ENCODE data around the gene GPR157.
"Not testable (repeated sequence)": the region's sequence is repeated elsewhere in the genome, so short reads cannot be mapped to it uniquely, and the experiment has no call there.

Gene GPR157

GRCh38 chr1:9128166-9128519 is 759 bp downstream of the GPR157 start:
- POLR2A ChIA-PET = no interaction called here
- TF ChIP-seq, protein P1, sequence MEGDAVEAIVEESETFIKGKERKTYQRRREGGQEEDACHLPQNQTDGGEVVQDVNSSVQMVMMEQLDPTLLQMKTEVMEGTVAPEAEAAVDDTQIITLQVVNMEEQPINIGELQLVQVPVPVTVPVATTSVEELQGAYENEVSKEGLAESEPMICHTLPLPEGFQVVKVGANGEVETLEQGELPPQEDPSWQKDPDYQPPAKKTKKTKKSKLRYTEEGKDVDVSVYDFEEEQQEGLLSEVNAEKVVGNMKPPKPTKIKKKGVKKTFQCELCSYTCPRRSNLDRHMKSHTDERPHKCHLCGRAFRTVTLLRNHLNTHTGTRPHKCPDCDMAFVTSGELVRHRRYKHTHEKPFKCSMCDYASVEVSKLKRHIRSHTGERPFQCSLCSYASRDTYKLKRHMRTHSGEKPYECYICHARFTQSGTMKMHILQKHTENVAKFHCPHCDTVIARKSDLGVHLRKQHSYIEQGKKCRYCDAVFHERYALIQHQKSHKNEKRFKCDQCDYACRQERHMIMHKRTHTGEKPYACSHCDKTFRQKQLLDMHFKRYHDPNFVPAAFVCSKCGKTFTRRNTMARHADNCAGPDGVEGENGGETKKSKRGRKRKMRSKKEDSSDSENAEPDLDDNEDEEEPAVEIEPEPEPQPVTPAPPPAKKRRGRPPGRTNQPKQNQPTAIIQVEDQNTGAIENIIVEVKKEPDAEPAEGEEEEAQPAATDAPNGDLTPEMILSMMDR (IDR thresholded peaks at IDR 0.05; ENCODE audit: control extremely low read depth, extremely low read depth, low read depth, missing control alignments) = no peak
- CTCF ChIA-PET = interaction anchor here (1.1 to 5.1 kb wide), 4 partner anchors 14 to 35 kb away, joined by 3 to 48 read pairs (median 3); no protein-coding TSS in a partner anchor
- DNase-seq (ENCODE audit: extremely low spot score) = no peak

DNA sequence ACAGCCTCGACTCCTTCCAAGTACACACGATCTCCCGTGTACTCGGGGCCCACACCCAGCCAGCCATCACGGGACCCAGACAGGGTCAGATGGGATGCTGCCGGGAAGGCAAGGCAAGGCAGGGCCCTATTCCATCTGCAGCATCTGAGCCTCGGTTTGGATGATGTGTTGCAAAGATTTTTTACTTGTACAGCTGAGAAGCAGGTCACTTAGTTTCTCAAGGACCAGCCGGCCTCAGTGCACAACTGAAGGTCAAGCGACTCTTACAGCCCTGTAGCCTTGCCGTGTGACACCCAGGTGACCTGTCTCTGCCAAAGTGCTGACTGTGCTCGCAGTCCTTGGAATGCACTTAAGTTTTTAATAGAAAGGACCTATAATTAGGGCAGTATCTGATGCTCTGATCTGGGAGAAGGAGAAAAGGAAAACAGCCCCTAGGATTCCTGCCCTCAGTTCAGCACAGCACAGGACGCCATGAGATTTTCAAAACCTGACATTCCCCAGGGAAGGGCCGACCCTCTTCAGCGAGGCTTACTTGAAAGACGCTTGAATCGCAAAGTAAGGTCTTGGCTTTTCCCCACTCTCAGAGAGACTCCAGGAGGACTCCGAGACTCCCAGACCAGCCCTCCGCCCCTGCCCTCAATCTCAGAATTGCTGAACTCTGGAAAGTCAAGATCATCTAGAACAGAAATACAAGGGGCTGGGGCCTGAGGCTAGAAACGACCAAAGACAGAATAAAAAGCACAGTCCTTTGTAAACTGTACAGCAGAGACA is 1.3 kb downstream of the GPR157 start:
- no peak for DNase-seq (ENCODE audit: extremely low spot score)
- ChIA-PET POLR2A (interaction anchor here (0.5 kb wide), 1 partner anchor 38 kb away, joined by 3 read pairs; no protein-coding TSS in a partner anchor), CTCF (interaction anchor here (1.0 to 1.2 kb wide), 5 partner anchors 10 to 35 kb away, joined by 3 to 5 read pairs (median 3); no protein-coding TSS in a partner anchor)
- TF ChIP-seq, protein P1 (IDR thresholded peaks at IDR 0.05; ENCODE audit: control extremely low read depth, extremely low read depth, low read depth, missing control alignments) = no peak

DNA sequence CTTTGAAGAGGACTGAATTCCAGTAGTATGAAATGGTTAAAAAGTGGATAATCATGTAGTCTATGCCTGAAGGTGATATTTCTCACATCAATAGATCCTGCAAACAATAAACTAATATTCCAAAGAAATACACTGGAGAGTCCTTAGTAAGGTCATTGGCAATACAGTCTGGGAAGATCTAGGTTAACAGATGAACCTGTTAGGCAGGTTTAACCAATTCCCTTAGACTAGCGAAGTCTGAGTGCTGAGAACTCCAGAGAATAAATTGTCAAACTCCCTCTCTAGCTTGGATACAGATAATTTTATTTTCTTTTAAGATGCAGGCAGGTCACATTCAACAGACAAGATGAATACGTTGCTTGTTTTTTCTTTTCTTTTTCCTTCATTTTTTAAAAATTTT is 2.4 kb downstream of the GPR157 start:
- ChIA-PET POLR2A (interaction anchor here (0.7 kb wide), 1 partner anchor 24 kb away, joined by 4 read pairs; no protein-coding TSS in a partner anchor), CTCF (interaction anchor here (1.0 to 2.6 kb wide), 5 partner anchors 9 to 16 kb away, joined by 3 to 15 read pairs (median 5); no protein-coding TSS in a partner anchor)
- no peak for DNase-seq (ENCODE audit: extremely low spot score)
- TF ChIP-seq, protein P1 (IDR thresholded peaks at IDR 0.05; ENCODE audit: control extremely low read depth, extremely low read depth, low read depth, missing control alignments) = no peak

DNA sequence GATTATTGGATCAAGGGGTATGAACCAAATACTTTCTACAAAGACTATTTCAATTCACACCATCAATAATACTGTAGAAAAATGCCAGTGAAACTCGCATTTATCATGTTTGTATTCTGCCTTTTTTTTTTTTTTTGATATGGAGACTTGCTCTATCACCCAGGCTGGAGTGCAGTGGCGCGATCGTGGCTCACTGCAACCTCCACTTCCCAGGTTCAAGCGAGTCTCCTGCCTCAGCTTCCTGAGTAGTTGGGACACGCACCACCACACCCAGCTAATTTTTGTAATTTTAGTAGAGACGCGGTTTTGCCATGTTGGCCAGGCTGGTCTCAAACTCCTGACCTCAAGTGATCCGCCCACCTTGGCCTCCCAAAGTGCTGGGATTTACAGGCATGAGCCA is 3.1 kb downstream of the GPR157 start:
- ChIA-PET POLR2A (interaction anchor here (0.7 kb wide), 1 partner anchor 24 kb away, joined by 4 read pairs; no protein-coding TSS in a partner anchor), CTCF (interaction anchor here (0.7 to 2.6 kb wide), 9 partner anchors 8 to 214 kb away, joined by 3 to 15 read pairs (median 3); no protein-coding TSS in a partner anchor)
- DNase-seq (ENCODE audit: extremely low spot score) = not testable (repeated sequence)

DNA sequence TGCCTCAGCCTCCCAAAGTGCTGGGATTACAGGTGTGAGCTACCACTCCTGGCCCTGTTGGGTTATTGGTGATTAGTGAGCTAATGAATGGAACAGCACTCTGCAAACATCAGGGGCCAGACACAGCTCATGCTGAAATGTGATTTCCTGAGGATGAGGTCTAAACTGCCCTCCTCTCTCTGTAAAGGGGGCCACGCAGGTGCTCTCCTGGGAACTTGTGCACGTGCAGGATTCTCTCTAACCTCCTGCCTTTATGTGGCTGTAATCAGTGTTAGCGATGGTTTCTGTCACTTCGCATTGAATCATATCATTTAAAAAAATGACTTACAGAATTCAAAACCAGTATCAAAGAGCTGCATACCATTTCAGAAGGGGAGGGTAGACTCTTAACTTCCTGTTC is 3.6 kb downstream of the GPR157 start:
- ChIA-PET CTCF (interaction anchor here (0.7 to 2.6 kb wide), 9 partner anchors 9 to 214 kb away, joined by 3 to 15 read pairs (median 3); no protein-coding TSS in a partner anchor), POLR2A (no interaction called here)
- TF ChIP-seq, protein P1 (IDR thresholded peaks at IDR 0.05; ENCODE audit: control extremely low read depth, extremely low read depth, low read depth, missing control alignments) = no peak
- DNase-seq (ENCODE audit: extremely low spot score) = no peak

DNA sequence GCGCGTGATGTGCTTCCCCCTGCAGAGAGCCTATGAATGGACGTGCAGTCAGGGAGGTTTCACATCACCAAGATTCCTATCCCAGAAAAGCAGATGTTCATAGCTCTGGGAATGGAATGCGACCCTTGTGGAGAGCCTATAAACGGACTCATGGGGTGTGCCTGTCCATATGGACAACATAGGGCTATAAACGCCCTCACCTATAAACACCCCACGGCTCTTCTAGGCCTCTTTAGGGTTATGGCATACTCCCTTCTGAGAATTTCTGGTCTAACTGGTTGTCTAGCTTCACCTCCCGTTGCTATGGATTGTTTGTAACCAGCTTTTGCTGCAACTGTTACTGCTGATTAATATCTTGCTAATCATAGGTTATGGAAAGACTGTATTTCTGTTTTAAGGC is 4.5 kb downstream of the GPR157 start:
- CTCF ChIA-PET = interaction anchor here (1.5 to 2.6 kb wide), 4 partner anchors 10 to 19 kb away, joined by 3 to 15 read pairs (median 9); no protein-coding TSS in a partner anchor
- DNase-seq (ENCODE audit: extremely low spot score); POLR2A ChIA-PET: not testable (repeated sequence)

- CTCF ChIA-PET; DNase-seq (ENCODE audit: extremely low spot score); POLR2A ChIA-PET: not testable (repeated sequence)
Measured at GRCh38 chr1:9123665-9124064, 5.2 kb downstream of the GPR157 start.
